Measurements from ENCODE around the gene QSOX2.

The QSOX2 gene

DNA sequence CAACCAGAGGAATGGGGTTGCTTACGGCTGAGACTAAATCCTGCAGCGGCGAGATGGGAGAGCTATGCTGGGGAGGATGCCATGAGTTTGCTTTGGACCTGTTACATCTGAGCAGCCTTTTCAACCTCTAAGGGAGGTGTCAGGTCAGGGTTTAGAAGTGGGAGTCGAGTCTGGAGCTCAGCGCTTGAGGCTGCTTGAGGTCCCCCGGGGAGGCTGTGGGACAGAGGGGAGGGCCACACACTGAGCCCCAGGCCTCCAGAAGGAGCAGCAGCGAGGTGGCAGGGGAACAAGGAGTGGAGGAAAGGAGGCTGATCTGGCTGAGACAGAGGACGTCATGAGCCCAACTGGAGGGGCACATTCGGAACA is 1.9 kb upstream of the QSOX2 start:
- no peak for TF ChIP-seq GATA1 (IDR thresholded peaks at IDR 0.05; ENCODE audit: low read depth, low read length)
- TF ChIP-seq POLR2A (IDR thresholded peaks at IDR 0.05; ENCODE audit: low read length): no peak
- no peak for DNase-seq

DNA sequence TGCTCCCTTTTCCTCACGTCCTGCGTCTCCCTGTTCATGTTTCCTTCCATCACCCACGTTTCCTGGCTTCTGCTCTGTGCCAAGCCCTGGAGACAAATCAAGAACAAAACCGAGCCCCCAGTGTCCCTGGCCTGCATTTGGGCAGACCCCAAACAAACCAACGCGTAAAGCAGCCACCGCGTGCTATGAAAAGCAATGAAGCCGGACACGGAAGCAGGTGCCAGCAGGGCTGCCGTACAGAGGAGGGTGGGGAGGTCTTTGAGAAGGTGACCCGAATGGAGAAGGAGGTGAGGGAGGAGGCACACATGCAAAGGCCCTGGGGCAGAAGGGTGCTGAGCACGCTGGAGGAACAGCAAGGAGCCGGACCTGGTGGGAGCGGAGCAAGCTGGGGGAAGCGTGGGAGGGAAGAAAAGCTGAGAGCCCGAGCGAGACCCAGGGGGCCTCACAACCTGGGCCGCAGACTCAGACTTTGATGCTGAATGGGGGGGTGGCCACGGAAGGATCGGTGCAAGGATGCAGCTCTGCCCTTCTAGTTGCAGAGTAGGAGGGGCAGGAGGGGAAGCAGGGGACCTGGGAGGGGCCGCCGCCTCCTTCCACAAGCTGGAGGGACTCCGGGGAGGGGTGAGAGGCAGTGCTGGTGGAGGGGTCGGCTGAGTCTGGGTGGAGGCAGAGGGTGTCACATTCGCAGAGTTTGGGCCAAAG is 1.4 kb upstream of the QSOX2 start:
- no peak for DNase-seq
- TF ChIP-seq POLR2A (IDR thresholded peaks at IDR 0.05; ENCODE audit: low read length) (no peak), GATA1 (IDR thresholded peaks at IDR 0.05; ENCODE audit: low read depth, low read length) (no peak)

DNA sequence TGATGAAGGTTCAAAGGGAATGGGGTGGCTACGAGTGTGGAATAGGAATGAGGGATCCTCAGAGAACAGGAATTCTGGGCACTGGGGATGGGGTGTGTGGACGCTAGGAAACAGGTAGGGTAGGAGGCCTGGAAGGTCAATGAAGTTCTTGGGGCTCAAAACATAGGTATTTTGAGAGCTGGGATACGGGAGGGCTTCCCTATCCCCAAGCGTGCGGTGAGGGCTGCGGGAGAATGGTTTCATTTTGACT is 718 bp downstream of the QSOX2 start:
- TF ChIP-seq POLR2A (IDR thresholded peaks at IDR 0.05; ENCODE audit: low read length) (no peak), GATA1 (IDR thresholded peaks at IDR 0.05; ENCODE audit: low read depth, low read length) (no peak)
- no peak for DNase-seq

DNA sequence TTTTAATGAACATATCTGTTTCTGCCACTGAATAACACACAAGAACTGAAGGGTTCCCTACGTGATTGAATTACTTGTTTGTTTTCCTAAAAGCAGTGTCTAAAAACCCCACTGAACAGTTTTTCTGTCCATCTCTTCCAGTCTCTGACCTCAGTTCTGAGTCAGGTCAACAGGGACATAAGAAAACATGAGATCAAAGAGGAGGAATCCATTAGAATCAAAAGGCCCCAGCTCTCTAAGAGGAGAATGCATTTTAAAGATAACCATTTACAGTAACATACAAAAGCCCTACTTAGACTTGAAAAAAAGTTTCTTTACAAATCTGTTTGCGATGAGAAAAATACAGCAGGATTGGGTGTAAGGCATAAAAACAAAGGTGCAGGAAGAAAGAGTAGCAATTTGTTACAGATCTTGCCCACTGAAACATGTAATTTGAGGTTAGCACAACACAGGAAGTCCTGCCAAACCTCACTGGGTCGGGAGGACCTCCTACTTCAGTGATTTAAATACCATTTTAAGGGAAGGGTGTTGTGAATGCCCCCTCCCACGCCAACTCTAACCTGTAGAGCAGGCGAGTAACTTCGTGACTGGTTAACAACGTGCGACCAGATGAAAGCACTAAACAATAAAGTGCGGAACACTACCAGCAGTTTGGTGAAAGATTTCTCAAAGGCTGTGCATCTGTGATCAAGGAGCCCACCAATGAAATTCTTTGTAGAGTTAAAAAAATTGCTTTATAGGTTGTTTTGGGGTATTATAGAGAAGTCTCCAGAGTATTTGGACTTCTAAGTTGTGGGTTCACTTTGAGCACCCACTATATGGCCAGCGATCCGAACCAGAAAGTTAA is 1.3 kb downstream of the QSOX2 start:
- no peak for TF ChIP-seq POLR2A (IDR thresholded peaks at IDR 0.05; ENCODE audit: low read length)
- TF ChIP-seq GATA1 (IDR thresholded peaks at IDR 0.05; ENCODE audit: low read depth, low read length): no peak
- DNase-seq: peak; percentile 54 to 56

DNA sequence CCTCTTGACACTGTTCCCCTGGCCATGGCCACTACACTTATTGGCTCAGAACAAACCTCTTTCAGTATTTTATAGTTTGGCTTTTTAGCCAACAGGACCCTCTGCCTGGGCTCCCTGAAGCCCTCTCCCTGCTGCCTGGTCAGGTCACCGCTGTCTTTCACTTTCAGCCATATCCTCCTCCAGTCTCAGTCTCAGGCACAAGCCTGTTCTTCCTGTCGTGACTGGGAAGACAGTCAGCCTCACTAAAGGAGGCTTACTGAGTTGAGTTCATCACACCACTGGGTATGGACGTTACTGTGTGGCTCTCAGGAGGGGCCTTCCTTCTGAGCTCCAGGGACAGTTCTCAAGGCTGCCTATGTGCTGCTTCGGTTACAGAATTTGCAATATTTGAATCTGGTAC is 2.0 kb downstream of the QSOX2 start:
- no peak for DNase-seq
- TF ChIP-seq GATA1 (IDR thresholded peaks at IDR 0.05; ENCODE audit: low read depth, low read length): no peak
- TF ChIP-seq POLR2A (IDR thresholded peaks at IDR 0.05; ENCODE audit: low read length): no peak

DNA sequence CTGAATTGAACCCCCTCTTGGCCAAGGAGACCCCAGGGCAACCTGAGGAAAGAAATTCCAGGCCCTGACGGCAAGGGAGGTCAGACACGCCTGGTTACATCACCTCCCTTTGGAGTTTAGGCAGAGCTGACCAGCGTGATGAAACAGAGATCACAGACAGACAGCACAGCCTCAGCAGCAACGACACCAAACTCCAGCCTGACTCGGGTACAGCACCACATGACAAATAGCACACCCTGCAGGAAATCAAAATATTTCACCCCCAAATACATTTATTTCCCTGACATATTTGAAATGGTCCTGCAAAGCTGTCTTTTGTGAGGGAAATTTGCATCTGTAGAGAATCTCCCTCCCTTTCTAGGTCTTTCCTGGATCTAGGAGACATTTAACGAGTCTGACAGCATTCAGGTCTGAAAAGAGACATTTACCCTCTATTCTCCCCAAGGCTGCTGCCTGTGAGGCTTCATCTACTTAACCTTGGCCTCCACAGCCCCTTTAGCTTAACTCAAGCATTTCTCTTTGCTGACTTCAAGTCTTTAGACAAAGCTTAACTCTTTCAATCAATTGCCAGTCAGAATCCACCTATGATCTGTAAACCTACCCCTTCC is 2.6 kb downstream of the QSOX2 start:
- peak; percentile 66 to 70 for DNase-seq
- TF ChIP-seq GATA1 (IDR thresholded peaks at IDR 0.05; ENCODE audit: low read depth, low read length) (no peak), POLR2A (IDR thresholded peaks at IDR 0.05; ENCODE audit: low read length) (no peak)

DNA sequence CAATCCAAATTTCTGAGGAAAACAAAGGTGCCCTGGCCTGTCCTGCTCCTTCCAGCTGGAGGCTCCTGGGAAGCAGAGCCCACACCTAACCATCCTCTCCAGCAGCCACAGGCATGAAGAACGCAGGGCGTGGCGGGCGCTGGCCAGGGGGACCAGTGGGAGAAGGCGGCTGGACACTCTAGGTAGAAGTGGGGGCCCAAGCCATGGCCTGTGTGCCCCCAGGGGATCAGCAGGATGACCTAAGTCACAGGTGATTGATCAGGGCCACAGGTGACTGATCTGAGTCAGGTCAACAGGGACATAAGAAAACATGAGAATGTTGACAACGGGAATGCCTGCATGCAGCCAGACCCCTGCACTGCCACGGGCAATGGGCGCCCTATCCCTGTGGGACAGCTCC is 3.4 kb downstream of the QSOX2 start:
- DNase-seq: no peak
- no peak for TF ChIP-seq POLR2A (IDR thresholded peaks at IDR 0.05; ENCODE audit: low read length)
- TF ChIP-seq GATA1 (IDR thresholded peaks at IDR 0.05; ENCODE audit: low read depth, low read length): no peak

DNA sequence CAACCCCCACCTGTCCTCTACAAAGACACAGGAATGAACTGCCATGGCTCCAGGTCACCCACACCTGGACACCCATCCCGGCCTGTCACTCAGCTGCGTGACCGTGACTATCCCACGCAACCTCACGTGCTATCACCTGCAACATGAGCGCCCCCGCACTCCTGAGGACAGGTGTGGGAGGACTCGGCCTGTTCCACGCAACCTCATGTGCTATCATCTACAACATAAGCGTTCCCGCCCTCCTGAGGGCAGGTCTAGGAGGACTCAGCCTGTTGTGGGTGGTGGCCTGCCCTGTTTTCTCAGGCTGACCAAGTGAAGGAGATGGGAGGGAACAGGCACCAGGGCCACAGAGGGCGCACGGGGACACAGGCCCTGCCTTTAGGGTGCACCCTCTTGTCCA is 4.1 kb downstream of the QSOX2 start:
- TF ChIP-seq POLR2A (IDR thresholded peaks at IDR 0.05; ENCODE audit: low read length): no peak
- TF ChIP-seq GATA1 (IDR thresholded peaks at IDR 0.05; ENCODE audit: low read depth, low read length): no peak
- DNase-seq: peak; percentile 38 to 48

DNA sequence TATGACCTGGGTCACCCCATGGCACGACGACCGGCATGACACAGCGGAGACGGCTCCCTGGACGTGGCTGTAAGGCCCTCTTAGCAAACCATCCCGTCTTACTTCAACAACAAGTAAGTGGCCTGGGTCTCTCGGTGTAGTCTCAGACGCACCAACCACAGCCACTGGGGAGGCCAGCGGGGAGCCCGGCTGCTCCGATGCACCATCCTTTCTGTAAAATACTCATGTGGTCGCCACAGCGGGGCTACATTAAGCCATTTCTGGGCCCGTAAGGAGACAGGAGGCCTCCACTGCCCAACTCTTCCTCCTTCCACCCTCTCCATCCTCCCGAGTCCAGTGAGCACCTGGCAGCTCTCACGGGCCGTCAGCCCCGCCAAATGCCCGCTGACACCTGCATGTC is 4.7 kb downstream of the QSOX2 start:
- DNase-seq: no peak
- TF ChIP-seq GATA1 (IDR thresholded peaks at IDR 0.05; ENCODE audit: low read depth, low read length) (no peak), POLR2A (IDR thresholded peaks at IDR 0.05; ENCODE audit: low read length) (no peak)

DNA sequence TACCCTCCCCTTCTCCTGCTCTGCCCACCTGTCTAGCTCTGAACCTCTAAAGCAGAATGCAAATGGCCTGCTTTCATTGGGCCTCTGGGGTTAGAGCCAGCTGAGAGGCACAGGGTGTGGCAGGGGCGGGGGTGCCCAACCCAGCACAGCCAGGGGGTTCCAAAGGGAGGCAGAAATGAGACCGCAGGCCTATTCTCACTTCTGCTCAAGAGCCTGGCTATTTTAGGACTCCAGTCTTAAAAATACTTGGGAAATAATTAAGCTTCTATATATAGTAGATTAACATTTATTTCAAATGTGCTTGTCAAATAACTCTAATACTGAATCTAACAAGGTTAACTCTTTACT is 5.7 kb downstream of the QSOX2 start:
- TF ChIP-seq GATA1 (IDR thresholded peaks at IDR 0.05; ENCODE audit: low read depth, low read length) (no peak), POLR2A (IDR thresholded peaks at IDR 0.05; ENCODE audit: low read length) (no peak)
- peak; percentile 54 to 55 for DNase-seq

DNA sequence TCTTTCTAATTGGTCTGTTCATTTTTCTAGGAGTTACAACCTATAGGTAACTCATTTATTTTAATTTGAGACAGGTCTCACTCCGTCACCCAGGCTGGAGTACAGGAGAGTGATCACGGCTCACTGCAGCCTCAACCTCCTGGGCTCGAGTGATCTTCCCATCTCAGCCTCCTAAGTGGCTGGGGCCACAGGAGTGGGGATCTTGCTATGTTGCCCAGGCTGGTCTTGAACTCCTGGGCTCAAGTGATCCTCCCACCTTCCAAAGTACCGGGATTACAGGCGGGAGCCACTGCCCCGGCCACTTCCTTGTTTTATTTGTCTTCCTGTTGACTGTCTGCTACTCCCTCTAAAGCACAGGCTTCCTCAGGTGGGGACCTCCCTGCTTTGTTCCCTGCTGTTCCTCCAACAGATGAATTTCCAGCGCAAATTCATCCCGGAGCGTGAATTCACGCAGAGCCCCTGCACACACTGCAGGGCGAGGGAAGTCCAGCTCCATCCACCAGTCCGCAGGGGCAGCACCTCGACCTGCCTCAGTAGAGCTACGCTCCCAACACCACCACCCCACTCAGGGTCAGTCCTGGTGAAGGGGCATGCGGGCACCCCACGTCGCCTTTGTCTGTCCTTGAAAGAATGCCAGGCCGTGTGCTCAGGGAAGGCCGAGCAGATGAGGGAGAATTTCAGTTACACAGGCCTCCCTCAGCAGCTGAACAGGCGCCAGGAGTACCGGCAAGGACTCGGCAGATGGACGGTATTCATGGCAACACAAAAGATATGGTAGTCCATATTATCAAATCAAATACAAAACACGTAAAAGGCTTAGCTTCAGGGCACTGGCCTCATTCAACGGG is 6.3 kb downstream of the QSOX2 start:
- no peak for TF ChIP-seq GATA1 (IDR thresholded peaks at IDR 0.05; ENCODE audit: low read depth, low read length)
- no peak for TF ChIP-seq POLR2A (IDR thresholded peaks at IDR 0.05; ENCODE audit: low read length)
- no peak for DNase-seq

DNA sequence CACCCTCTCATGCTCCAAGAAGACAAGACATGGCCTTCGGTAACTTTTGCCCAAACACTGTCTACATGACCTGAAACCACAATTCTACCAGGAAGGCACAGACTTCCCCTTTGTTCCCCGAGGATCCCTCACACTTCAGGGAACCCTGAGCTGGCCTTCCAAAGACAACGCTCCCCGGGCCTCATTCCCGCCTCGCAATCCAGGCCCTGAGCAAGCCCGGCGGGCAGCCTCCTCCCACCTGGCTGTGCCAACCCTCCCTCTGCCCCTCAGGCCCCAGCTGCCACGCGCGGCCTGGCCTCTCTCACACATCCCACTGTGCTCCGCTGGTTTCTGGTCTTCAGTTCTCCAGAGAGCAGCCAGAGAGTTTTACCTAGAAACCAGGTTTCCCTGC is 7.3 kb downstream of the QSOX2 start:
- TF ChIP-seq GATA1 (IDR thresholded peaks at IDR 0.05; ENCODE audit: low read depth, low read length) (no peak), POLR2A (IDR thresholded peaks at IDR 0.05; ENCODE audit: low read length) (no peak)
- DNase-seq: no peak

DNA sequence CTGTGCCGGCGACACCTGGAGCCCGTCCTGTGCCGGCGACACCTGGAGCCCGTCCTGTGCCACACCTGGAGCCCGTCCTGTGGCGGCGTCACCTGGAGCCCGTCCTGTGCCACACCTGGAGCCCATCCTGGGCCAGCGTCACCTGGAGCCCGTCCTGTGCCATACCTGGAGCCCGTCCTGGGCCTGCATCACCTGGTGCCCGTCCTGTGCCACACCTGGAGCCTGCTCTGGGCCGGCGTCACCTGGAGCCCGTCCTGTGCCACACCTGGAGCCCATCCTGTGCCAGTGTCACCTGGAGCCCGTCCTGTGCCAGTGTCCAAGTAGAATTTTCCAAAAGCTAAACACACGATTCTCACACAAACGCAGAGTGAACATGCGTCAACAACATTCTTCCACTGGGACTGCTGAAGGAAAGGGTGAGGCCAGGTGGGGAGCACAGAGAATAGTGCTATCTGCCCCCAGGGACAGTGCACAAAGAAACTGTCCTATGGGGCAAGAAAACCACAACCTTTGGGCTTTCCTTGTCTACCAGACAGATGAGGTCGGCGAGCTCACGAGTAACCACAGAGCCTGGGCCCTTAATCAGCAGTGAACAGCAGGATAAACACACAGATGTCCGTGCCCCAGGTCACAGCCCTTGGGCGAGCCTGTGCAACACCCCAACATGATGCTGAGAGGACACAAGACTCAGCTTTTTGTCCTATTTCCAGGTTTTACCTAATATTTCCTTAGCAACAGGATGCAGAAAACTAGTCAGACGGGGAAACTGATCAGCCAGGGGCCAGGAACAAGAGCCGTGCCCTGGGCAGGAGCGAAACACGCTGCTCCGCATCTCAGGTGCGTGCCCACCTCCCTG is 7.9 kb downstream of the QSOX2 start:
- TF ChIP-seq POLR2A (IDR thresholded peaks at IDR 0.05; ENCODE audit: low read length) (peak; percentile 62), GATA1 (IDR thresholded peaks at IDR 0.05; ENCODE audit: low read depth, low read length) (no peak)
- peak; percentile 95 to 97 for DNase-seq

DNA sequence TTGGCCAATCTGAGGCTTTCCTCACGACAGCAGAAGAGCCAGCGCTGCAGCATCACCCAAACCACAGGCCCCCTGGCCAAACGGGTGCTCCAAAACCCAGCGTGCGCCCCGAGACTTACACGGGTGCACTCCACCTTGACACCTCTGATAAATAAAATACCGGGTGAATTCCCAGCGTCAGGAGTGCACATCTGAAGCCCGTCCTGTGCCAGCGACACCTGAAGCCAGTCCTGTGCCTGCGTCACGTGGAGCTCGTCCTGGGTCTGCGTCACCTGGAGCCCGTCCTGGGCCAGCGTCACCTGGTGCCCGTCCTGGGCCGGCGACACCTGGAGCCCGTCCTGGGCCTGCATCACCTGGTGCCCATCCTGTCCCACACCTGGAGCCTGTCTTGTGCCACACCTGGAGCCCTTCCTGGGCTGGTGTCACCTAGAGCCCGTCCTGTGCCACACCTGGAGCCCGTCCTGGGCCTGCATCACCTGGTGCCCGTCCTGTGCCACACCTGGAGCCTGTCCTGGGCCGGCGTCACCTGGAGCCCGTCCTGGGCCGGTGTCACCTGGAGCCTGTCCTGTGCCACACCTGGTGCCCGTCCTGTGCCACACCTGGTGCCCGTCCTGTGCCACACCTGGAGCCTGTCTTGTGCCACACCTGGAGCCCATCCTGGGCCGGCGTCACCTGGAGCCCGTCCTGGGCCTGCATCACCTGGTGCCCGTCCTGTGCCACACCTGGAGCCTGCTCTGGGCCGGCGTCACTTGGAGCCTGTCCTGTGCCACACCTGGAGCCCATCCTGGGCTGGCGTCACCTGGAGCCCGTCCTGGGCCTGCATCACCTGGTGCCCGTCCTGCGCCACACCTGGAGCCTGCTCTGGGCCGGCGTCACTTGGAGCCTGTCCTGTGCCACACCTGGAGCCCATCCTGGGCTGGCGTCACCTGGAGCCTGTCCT is 8.9 kb downstream of the QSOX2 start:
- peak in 1 of 2 experiments; percentile 28 for DNase-seq
